DMS53 treated with DMSO at 0.1 percent for 48 hours (cell line): ENCODE data around the gene LGALS7.

Source experiments
- DNase-seq: peaks from one replicate; lab custom pipeline; 2025; ENCODE audit not compliant: unreplicated experiment; lab: John Stamatoyannopoulos, UW

Gene LGALS7

DNA sequence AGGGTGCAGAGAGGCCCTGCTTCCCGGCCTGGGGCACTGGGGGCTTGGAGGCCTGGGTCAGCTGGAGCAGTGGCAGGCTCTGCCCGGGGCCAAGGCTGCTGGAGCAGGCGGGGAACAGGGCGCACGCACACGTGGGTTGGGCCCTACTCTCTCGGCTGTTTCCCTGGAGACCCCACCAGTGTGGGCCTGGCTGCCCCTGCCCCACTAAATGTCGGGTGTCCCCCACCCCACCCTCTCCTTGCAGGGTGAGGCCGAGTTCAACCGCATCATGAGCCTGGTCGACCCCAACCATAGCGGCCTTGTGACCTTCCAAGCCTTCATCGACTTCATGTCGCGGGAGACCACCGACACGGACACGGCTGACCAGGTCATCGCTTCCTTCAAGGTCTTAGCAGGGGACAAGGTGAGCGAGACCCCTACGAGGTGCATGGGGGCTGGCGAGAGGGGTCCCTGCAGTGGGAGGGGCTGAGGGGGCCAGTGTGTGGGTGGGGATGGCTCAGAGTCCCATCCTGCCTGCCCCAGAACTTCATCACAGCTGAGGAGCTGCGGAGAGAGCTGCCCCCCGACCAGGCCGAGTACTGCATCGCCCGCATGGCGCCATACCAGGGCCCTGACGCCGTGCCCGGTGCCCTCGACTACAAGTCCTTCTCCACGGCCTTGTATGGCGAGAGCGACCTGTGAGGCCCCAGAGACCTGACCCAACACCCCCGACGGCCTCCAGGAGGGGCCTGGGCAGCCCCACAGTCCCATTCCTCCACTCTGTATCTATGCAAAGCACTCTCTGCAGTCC is 44.4 kb downstream of the LGALS7 start:
- no peak for DNase-seq

DNA sequence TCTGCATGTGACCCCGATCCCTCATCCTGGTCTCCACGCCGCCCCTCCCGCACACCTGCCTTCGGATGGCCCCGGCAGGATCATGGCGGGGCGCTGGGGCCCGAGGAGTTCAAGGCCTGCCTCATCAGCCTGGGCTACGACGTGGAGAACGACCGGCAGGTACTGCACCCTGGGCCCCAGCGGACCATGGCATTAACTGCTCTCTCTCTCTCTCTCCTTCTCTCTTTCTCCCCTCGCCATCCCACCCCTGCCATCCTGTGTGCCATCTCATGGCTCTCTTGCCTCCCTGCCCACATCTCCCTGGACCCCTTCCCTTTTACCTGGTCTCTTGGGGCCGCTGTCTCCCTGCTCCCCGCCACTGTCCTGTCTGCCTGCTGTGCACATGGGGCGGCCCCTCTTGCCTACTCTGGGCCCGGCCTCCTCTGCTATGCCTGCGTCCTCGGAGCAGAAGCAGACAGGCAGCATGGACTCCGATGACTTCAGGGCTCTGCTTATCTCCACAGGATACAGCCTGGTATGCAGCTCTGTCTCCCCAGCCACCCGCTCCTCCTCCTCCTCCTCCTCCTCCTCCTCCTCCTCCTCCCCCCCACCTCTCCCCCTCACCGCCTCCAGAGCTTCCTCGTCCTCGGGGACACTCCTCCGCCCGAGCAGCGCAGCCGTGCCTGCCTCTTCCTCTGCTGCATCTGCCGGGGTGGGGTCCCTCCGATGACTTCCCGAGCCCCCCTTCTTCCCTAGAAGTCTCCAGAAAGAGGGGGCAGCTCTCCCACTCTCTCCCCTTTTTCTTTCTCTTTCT is 45.3 kb downstream of the LGALS7 start:
- DNase-seq, result no peak

DNA sequence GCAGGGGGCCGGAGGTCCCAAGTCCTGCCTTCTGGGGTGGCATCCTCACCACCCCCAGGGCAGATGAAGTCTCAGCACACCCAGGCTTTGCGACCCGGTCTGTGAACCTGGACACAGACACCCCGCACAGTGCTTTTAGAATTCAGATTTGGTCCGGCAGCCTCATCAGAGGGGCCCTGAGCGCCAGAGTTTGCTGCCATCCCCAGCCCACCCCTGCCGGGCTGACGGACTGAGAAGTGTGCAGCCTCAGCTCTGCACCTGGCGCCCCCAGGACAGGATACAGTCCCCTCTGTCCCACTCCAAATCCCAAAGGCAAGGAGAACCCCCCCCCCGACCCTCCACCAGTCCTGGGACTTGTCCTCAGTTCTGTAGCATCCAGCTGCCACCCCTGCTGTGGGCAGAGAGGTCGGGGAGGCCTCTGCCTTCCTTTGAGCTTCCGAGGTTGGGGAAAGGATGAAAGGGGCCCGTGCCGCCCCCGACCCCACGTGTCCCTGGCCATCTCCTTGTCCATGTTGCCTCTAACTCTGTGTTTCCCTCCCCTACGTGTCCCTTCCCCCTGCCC is 45.9 kb downstream of the LGALS7 start:
- no peak for DNase-seq

DNA sequence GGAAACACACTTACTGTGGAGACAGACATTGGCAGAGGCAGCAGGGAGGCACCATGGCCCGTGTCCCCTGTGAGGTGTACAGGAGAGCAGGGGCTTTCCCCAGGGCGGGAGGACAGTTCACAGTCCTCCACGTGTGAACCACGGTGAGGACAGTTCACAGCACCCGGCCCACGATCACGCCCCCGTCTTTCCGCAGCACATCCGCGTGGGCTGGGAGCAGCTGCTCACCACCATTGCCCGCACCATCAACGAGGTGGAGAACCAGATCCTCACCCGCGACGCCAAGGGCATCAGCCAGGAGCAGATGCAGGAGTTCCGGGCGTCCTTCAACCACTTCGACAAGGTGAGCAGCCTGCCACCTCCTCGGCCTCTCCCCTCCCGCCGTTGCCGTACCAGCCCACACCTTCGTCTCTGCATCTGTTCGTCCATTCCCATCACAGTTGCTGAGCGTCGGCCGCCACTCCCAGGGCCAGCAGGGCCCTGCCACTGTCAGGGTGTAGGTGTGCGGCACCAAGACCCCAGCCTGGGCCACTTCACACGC is 46.5 kb downstream of the LGALS7 start:
- DNase-seq, result no peak

DNA sequence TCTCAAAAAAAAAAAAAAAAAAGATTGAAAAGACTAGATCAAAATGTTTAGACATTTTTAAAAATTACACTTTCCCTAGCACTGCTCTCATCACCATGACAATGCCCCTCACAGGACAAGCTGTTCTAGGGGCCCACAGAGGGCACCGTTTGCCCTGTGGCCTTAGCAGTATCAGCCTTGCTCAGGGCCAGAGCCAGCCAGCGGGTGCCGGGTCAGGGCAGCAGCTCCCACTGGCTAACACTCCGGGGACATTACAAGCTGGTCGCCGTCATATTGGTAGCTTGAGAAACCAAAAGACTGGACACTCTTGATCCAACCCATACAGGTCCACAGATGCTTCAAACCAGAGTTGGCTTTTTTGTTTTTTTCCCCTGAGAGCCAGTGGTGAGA is 47.0 kb downstream of the LGALS7 start:
- no peak for DNase-seq

DNA sequence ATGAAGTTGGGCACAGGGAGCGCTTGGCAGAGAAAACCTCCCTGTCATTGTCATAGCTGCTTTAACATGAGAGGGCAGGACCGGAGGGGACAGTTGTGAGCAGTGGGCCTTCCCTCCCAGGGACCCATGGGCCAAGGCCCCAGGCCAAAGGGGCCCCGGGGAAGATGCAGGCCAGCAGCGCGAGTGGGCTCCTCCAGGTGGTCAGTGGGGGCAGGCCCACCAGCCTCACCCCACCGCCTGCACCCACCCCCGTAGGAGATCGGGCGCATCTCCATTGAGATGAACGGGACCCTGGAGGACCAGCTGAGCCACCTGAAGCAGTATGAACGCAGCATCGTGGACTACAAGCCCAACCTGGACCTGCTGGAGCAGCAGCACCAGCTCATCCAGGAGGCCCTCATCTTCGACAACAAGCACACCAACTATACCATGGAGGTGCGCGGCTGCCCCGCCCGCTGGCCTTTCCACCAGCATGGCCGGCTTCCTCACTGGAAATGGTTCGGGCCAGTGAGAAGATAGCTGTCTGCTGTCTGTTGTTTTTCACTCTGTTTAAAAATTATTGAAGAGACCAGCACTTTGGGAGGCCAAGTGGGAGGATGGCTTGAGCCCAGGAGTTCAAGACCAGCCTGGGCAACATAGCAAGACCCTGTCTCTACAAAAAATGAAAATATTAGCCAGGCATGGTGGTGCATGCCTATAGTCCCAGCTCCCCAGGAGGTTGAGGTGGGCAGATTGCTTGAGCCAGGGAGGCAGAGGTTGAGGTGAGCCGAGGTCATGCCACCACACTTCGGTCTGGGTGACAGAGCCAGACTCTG is 47.6 kb downstream of the LGALS7 start:
- DNase-seq, result no peak

DNA sequence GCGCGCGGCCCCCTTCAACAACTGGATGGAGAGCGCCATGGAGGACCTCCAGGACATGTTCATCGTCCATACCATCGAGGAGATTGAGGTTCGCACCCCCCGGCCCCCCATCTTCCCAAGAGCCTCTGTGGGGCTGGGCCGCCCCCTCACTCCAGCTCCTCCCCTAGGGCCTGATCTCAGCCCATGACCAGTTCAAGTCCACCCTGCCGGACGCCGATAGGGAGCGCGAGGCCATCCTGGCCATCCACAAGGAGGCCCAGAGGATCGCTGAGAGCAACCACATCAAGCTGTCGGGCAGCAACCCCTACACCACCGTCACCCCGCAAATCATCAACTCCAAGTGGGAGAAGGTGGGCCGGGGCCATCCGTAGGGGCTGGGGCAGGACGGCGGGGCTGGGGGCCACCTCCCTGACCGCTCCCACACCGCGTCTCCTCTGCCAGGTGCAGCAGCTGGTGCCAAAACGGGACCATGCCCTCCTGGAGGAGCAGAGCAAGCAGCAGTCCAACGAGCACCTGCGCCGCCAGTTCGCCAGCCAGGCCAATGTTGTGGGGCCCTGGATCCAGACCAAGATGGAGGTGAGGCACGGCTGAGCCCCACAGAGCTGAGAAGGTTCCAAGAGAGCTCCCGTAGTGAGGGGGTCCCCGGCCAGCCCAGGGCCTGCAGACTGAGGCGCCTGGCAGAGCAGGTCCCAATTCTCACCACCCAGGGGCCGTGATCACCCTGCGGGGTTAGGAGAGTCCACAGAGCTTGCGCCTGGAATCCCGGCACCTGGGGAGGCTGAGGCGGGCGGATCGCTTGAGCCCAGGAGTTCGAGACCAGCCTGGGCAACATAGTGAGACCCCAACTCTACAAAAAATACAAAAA is 49.1 kb downstream of the LGALS7 start:
- DNase-seq, result no peak

DNA sequence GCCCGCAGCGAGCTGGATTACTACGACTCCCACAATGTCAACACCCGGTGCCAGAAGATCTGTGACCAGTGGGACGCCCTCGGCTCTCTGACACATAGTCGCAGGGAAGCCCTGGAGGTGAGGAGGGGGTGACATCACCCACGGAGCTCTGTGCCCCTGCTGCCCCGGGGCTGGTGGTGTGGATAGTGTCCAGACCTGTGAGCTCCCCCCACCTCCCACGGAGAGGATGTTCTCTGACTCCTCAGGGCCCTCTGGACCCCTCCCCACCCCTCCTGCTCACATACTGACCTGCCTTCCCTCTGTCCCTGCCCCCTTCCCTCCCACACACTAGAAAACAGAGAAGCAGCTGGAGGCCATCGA is 49.7 kb downstream of the LGALS7 start:
- DNase-seq, result no peak

DNA sequence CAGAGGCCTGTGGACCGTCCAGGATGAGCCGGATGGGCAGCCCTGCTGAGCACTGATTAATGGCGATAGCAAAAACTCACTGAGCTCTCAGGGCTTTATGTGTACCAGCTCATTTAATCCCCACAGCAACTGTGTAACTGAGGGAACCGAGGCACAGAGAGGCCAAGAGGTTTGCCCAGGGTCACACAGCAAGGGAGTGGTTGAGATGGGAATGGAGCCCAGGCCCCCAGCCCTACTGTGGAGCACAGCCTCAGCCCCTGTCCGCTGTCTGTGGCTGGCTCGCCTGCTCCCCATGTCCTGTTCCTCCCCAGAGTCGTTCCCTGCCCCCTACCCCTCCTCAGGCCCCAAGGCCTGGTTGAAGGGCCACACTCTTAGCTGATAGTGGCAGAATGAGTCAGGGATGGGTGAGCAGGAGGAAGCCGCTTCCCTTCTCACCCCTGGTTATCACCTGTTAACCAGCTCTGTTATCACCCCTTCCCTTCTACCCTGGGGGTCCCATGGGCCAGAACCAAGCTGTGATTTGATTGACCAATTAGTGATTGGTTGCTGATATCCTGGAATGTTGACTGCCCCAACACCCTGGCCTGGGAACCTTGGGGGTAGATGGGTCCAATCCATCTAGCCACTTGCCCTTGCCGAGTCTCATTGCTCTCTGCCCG is 50.2 kb downstream of the LGALS7 start:
- no peak for DNase-seq

DNA sequence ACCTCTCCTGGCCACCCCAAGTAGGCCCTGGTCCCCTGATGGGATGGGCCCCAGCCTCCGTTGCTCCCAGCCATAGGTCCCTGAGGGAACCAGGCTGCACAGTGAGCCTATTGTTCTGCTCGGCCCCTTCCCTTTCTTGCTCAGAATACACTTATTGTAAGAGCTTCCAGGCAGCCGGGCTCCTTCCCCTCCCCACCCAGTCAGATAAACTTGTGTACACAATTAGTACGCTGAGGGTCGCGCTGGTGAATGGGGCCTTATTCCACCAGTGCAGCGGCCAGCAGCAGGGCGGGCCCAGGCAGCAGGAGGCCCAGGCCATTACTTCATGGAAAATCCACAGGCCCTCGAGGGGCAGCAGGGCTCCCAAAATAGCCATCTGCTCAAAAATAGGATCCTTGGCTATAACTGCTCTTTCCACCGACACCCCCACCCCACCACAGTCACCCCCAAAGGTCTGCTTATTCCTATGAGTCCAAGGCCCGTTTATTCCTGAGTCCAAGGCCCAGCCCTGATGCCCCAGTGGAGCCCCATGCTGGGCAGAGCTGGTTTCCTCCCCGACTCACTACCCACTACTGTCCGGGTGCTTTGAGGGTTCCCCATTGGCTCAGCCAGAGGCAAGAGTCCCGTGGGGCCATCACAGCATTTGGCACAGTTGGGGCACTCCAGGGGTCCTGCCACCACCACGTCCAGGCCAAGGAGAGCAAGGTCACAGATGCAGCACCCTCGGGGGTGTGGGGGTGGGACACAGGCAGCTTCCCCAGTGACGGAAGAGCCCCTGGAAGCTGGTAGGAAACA is 51.1 kb downstream of the LGALS7 start:
- no peak for DNase-seq

DNA sequence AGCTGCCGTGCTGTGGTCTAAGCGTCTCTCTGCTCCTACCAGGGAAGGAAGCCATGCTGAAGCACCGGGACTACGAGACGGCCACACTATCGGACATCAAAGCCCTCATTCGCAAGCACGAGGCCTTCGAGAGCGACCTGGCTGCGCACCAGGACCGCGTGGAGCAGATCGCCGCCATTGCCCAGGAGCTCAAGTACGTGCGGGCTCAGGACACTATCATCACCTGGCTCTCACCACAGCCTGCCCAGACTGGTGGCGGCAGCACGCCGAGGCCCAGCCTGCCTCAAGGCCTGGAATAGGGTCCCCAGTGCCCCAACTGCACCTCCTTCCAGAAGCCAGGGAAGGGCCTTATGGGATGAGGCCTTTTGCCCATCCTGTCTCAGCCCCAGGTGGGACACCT is 51.8 kb downstream of the LGALS7 start:
- DNase-seq, result no peak
